ENCODE measurements around the gene SGCD. TPM values are rescaled to one million over a fixed set of nuclear protein-coding genes. Genes with fewer than 3 reads are reported as not detected.

Gene SGCD
- total RNA-seq, 2 experiments from 2014 or later: not detected

DNA sequence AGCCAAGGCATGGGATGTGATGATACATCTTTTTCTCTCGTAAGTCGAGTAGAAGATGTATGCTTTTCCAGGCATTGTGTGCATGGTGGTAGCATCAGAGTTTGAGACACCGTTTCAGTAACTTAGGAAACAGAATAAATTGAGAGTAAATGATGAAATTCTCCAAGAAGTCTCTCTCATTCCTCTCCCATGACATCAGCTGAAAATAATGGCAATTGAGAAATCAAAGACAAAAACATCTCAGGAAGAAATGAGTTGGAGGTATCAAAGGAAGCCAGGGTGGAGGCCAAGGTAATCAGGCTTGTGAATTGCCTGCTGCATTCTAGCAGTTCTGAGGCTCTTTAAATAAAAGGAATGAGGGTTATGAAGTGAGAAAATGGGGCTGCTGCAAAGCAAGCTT, 53.9 kb downstream of the SGCD start:
- no TSS peak for BruUV-seq (replicated peaks)
- no peaks in the 10 kb centered on the region for H3K79me2 ChIP-seq (ENCODE audit: insufficient read depth, low read depth, low read length)
- POLR2A ChIA-PET: no interaction called here
- no peak overlapping the region for H3K4me2 ChIP-seq (ENCODE audit: low read length)
- no peaks in the 10 kb centered on the region for H4K20me1 ChIP-seq (ENCODE audit: insufficient read depth, low read length)
- H3K4me3 ChIP-seq (ENCODE audit: low read depth, low read length, poor library complexity, severe bottlenecking): no peak overlapping the region
- H3K9me3 ChIP-seq (ENCODE audit: low read length): no peaks in the 10 kb centered on the region
- no peaks in the 10 kb centered on the region for H3K9me2 ChIP-seq (ENCODE audit: insufficient read depth, low read length)
- H3K27ac ChIP-seq (ENCODE audit: low read depth, low read length, poor library complexity, severe bottlenecking): no peak overlapping the region
- intact Hi-C loops (cut with micrococcal nuclease; ENCODE audit: unreplicated experiment): no loop called here
- CTCF ChIA-PET (ENCODE audit: unreplicated experiment): no interaction called here
- DNase-seq (ENCODE audit: low spot score): no peak
- no peak for TF ChIP-seq EZH2phosphoT487 (IDR thresholded peaks at IDR 0.05; ENCODE audit: borderline replicate concordance, low read depth, low read length)
- TF ChIP-seq, protein P1, sequence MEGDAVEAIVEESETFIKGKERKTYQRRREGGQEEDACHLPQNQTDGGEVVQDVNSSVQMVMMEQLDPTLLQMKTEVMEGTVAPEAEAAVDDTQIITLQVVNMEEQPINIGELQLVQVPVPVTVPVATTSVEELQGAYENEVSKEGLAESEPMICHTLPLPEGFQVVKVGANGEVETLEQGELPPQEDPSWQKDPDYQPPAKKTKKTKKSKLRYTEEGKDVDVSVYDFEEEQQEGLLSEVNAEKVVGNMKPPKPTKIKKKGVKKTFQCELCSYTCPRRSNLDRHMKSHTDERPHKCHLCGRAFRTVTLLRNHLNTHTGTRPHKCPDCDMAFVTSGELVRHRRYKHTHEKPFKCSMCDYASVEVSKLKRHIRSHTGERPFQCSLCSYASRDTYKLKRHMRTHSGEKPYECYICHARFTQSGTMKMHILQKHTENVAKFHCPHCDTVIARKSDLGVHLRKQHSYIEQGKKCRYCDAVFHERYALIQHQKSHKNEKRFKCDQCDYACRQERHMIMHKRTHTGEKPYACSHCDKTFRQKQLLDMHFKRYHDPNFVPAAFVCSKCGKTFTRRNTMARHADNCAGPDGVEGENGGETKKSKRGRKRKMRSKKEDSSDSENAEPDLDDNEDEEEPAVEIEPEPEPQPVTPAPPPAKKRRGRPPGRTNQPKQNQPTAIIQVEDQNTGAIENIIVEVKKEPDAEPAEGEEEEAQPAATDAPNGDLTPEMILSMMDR (conservative IDR thresholded peaks at IDR 0.05; ENCODE audit: low read length): no peak
- H3K36me3 ChIP-seq (ENCODE audit: insufficient read depth, low read length): no peaks in the 10 kb centered on the region
- no peak overlapping the region for H2AFZ ChIP-seq (ENCODE audit: low read length)
- no peaks in the 10 kb centered on the region for H3K4me1 ChIP-seq (ENCODE audit: insufficient read depth, low read length, poor library complexity, severe bottlenecking)

GRCh38 chr5:156383510-156384265, 56.7 kb downstream of the SGCD start:
- TF ChIP-seq EZH2phosphoT487 (IDR thresholded peaks at IDR 0.05; ENCODE audit: borderline replicate concordance, low read depth, low read length): no peak
- TF ChIP-seq, protein P1 (conservative IDR thresholded peaks at IDR 0.05; ENCODE audit: low read length): no peak
- no peaks in the 10 kb centered on the region for H4K20me1 ChIP-seq (ENCODE audit: insufficient read depth, low read length)
- H3K27ac ChIP-seq (ENCODE audit: low read depth, low read length, poor library complexity, severe bottlenecking): no peak overlapping the region
- H3K9me2 ChIP-seq (ENCODE audit: insufficient read depth, low read length): no peaks in the 10 kb centered on the region
- POLR2A ChIA-PET: interaction anchor here (0.6 kb wide), 1 partner anchor 45 kb away, joined by 3 read pairs; no protein-coding TSS in a partner anchor
- H3K36me3 ChIP-seq (ENCODE audit: insufficient read depth, low read length): no peaks in the 10 kb centered on the region
- CTCF ChIA-PET (ENCODE audit: unreplicated experiment): no interaction called here
- H3K4me1 ChIP-seq (ENCODE audit: insufficient read depth, low read length, poor library complexity, severe bottlenecking): no peaks in the 10 kb centered on the region
- no peak overlapping the region for H3K4me3 ChIP-seq (ENCODE audit: low read depth, low read length, poor library complexity, severe bottlenecking)
- H2AFZ ChIP-seq (ENCODE audit: low read length): no peak overlapping the region
- no peak overlapping the region for H3K4me2 ChIP-seq (ENCODE audit: low read length)
- intact Hi-C loops (cut with micrococcal nuclease; ENCODE audit: unreplicated experiment): no loop called here
- DNase-seq (ENCODE audit: low spot score): no peak
- no TSS peak for BruUV-seq (replicated peaks)
- H3K79me2 ChIP-seq (ENCODE audit: insufficient read depth, low read depth, low read length): no peaks in the 10 kb centered on the region
- no peaks in the 10 kb centered on the region for H3K9me3 ChIP-seq (ENCODE audit: low read length)

GRCh38 chr5:156385416-156385815, 58.5 kb downstream of the SGCD start:
- no TSS peak for BruUV-seq (replicated peaks)
- Histone ChIP-seq H3K4me1 (ENCODE audit: insufficient read depth, low read length, poor library complexity, severe bottlenecking) (no peaks in the 10 kb centered on the region), H3K36me3 (ENCODE audit: insufficient read depth, low read length) (no peaks in the 10 kb centered on the region), H3K79me2 (ENCODE audit: insufficient read depth, low read depth, low read length) (no peaks in the 10 kb centered on the region), H3K9me3 (ENCODE audit: low read length) (no peaks in the 10 kb centered on the region), H3K4me3 (ENCODE audit: low read depth, low read length, poor library complexity, severe bottlenecking) (no peak overlapping the region), H3K27ac (ENCODE audit: low read depth, low read length, poor library complexity, severe bottlenecking) (no peak overlapping the region), H3K4me2 (ENCODE audit: low read length) (no peak overlapping the region), H4K20me1 (ENCODE audit: insufficient read depth, low read length) (no peaks in the 10 kb centered on the region), H2AFZ (ENCODE audit: low read length) (no peak overlapping the region), H3K9me2 (ENCODE audit: insufficient read depth, low read length) (no peaks in the 10 kb centered on the region)
- intact Hi-C loops (cut with micrococcal nuclease; ENCODE audit: unreplicated experiment): no loop called here
- ChIA-PET CTCF (ENCODE audit: unreplicated experiment) (no interaction called here), POLR2A (no interaction called here)
- DNase-seq (ENCODE audit: low spot score): no peak
- no peak for TF ChIP-seq EZH2phosphoT487 (IDR thresholded peaks at IDR 0.05; ENCODE audit: borderline replicate concordance, low read depth, low read length)
- TF ChIP-seq, protein P1 (conservative IDR thresholded peaks at IDR 0.05; ENCODE audit: low read length): no peak

Data from OCI-LY7 (cell line).